GM19193 (cell line): Measurements from ENCODE around the gene MAP2K7.

Source experiments
- POLR2A ChIP-seq: IDR thresholded peaks from 4 replicates; pipeline ENCODE4 v1.6.1; 2011; ENCODE audit not compliant: insufficient read depth, insufficient read length; ENCODE audit errors: extremely low read depth

The MAP2K7 gene

DNA sequence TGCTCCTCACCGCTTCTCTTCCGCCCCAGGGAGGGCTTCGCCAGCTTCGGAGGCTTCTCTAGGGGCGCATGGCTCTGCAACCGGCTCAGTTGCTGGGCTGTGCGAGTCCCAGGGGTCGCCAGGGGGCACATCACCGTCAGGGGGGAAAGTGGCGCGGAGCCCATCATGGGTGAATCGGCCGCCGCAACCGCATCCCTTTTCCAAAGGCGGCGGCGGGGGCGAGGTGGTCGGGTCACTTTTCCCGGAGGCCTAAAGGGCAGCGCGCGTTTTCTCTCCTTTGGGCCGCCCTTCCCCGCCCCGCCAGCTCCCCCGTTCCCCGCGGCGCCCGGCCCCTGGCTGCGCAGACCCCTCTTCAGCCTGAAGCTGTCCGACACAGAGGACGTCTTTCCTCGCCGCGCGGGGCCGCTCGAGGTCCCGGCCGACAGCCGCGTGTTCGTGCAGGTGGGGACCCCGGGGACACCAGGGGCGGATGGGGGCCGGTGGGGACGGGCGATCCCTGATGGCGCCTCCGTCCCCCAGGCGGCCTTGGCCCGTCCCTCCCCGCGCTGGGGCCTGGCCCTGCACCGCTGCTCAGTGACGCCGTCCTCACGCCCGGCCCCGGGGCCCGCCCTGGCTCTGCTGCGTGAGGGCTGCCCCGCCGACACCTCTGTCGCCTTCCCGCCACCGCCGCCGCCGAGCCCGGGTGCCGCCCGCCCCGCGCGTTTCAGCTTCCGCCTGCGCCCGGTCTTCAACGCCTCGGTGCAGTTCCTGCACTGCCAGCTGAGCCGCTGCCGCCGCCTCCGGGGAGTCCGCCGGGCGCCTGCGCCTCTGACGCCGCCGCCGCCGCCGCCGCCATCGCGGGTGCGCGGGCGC, 12.7 kb downstream of the MAP2K7 start:
- no peak for TF ChIP-seq POLR2A

- no peak for TF ChIP-seq POLR2A
Measured at GRCh38 chr19:7916955-7917266, 13.2 kb downstream of the MAP2K7 start.

DNA sequence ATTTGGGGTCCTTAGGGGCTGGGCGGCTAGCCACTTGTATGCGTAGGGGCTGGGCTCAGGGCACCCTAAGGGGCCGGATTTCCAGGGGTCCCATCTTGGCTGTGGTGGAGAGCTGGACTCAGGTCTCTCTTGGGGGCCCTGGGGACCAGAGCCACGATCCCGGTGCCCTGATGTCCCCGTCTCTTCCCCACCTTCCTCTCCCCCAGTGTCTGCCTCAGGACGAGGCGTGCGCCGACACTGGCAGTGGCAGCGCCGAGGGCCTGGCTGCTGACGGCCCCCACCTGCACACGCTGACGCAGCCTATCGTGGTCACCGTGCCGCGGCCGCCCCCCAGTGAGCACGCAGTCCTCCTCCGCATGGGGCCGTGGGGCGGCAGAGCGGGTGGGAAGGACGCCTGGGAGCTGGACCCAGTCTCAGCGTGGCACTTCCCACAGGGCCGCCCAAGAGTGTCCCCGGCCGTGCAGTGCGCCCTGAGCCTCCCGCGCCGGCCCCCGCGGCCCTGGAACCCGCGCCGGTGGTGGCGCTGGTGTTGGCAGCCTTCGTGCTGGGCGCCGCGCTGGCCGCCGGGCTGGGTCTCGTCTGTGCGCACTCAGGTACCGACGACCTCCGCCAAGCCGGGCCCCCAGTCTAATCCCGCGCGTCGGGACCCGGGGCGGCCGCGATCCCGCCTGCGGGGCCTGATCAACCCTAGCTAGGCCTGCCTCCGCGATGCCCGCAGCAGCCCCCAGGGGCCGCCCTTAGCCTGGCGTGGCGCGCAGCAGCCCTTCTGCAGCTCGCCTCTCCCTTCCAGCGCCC, 13.8 kb downstream of the MAP2K7 start:
- no peak for TF ChIP-seq POLR2A

GRCh38 chr19:7918615-7919421, 15.1 kb downstream of the MAP2K7 start:
- TF ChIP-seq POLR2A: no peak

DNA sequence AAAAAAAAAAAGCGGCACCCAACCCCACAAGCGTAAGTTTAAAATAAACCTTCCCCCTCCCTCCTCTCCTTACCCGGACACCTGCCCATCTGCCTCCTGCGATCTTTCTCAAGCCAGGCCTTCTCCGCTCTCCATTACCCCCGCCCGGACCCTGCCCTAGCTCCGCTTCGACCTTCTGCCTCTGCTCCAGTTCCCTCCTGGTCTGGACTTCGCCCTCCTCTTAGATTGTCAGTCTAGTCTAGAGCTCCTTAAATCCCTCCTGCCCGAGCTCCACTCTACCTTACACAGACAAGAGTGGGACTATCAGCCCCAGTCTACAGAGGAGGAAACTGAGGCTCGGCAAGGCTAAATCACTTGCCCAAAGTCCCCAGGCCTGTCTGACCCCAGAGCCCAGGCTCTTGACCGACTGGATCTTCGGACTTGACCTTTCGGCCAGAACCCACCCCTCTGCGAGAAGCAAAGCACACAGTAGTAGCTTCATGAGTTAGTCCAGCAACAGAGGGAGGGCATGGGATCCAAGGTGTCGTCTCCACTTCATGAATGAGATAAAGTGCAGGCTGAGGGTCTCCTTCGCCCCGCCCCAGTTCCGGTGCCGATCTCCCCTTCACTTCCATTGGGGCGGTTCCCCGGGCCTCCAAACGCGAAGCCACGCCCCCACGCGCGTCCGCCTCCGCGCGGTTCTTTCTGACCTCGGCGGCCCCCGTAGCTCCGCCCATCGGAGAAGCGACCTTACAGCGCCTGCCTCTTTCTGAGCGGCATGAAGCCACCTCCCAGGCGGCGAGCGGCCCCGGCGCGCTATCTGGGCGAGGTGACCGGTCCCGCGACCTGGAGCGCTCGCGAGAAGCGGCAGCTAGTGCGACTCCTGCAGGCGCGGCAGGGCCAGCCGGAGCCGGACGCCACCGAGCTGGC, 16.2 kb downstream of the MAP2K7 start, which contains the start of gene SNAPC2:
Gene SNAPC2, plus strand, starts transcription at position 729 of the 909 bp plus-strand sequence. Its CDS starts 29 bp downstream, at position 758.
- TF ChIP-seq POLR2A: peak; percentile 64

- peak; percentile 14 for TF ChIP-seq POLR2A
Measured at GRCh38 chr19:7920519-7921301, 17.0 kb downstream of the MAP2K7 start.

- no peak for TF ChIP-seq POLR2A
Measured at GRCh38 chr19:7921302-7921966, 17.8 kb downstream of the MAP2K7 start.

DNA sequence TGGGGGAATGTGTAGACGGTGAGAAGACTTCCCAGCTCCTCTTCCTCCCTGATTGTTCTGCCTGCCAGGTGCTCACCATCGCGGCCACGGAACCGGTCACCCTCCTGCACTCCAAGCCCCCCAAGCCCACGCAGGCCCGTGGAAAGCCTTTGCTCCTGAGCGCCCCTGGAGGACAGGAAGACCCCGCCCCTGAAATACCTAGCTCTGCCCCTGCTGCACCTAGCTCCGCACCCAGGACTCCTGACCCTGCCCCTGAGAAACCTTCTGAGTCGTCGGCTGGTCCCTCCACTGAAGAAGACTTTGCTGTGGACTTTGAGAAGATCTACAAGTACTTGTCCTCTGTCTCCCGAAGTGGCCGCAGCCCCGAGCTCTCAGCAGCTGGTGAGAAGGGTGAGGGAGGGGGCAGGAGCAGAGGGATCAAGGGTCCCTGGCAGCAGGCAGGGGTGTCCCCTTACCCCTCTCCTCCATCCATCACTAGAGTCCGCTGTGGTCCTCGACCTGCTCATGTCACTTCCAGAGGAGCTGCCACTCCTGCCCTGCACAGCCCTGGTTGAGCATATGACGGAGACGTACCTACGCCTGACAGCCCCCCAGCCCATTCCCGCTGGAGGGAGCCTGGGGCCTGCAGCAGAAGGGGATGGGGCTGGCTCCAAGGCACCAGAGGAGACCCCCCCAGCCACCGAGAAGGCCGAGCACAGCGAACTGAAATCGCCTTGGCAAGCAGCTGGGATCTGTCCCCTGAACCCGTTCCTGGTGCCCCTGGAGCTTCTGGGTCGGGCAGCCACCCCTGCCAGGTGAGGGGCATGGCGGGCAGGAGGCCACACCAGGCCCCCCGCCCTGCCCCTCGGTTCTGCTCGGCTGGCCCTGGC, 18.5 kb downstream of the MAP2K7 start:
- no peak for TF ChIP-seq POLR2A

- no peak for TF ChIP-seq POLR2A
Measured at GRCh38 chr19:7922836-7923195, 19.1 kb downstream of the MAP2K7 start.

GRCh38 chr19:7923295-7924191, 19.9 kb downstream of the MAP2K7 start:
- TF ChIP-seq POLR2A: no peak

DNA sequence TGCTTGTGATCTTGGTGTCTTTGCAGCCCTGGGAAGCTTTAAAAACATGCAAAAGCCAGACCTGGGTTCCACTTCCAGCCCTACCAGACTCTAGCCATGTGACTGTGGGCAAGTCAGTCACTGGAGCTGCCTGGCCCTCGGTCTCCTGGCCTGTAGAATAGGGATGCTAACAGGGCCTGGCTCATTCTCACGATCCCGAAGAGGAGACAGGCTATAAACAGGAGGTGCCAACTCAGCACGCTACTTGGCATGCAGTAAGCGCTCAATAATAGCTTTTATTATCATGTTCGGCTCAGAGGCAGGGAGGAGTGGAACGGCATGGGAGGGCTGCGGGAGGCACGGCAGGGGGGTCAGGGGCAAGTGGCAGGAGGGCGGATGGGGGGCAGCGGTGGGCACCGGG, 20.6 kb downstream of the MAP2K7 start:
- TF ChIP-seq POLR2A: no peak
